ENCODE measurements around the gene C4B.
"Not testable (repeated sequence)": the region's sequence is repeated elsewhere in the genome, so short reads cannot be mapped to it uniquely, and the experiment has no call there.

C4B gene

GRCh38 chr6:32056254-32056653 is 41.7 kb downstream of the C4B start:
- ATAC-seq, result no peak

DNA sequence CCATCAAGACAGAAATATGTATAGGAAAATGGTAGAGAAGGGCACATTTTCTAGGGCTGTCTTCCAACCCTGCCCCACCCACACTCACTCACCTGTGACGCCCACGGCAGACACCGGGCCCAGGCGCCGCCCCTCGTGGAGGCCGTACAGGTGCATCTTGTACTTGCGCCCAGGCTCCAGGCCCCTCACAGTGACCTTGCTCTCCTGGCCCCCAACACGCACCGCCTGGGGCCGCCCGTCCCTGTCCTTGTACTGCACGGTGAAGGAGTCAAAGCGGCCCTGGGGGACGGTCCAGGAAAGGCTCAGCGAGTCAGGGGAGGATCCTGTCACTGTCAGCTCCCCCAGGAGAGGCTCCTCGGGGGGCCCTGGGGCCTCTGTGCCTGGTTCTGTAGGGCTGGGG is 43.4 kb downstream of the C4B start:
- ATAC-seq, result no peak

DNA sequence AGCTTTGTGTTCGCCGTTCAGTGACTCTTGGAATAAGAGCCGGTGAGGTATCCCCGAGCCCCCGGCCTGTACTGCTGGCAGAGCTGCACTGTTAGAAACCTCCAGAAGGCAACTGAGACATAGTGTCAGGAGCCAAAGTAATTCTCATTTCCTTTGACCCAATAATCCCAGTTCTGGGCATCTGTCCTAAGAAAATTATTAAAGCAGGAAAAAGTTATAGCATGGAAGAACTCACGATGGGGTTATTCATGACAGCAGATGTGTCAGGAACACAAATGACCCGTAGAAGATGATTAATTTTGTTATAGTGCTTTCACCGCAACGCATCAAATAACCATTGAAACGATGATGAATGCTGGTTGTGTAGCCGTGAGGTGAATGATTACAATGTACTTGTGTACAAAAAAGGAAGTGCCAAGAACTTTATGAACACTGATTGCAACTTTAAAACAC is 43.9 kb downstream of the C4B start:
- no peak for ATAC-seq

- ATAC-seq, result no peak
These were observed 46.5 kb downstream of the C4B start for GRCh38 chr6:32060966-32061655.

- no peak for ATAC-seq
These were observed 50.1 kb downstream of the C4B start for GRCh38 chr6:32064706-32065105.

- ATAC-seq, result not testable (repeated sequence)
These were observed 52.9 kb downstream of the C4B start for GRCh38 chr6:32067521-32067920.

DNA sequence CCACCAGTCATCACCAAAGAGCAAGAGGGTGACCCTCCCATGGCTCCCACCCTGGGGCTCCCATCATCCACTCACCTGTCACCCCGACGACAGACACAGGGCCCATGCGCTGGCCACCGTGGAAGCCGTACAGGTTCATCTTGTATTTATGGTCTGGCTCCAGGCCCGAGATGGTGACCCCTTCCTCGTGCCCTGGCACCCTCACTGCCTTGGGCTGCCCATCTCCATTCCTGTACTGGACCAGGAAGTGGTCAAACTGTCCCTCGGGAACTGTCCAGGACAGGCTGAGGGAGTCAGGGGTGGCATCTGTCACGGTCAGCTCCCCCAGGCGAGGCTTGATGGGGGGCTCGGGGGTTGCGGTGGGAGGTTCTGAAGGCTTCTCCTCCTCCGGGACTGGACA is 53.7 kb downstream of the C4B start:
- not testable (repeated sequence) for ATAC-seq

GRCh38 chr6:32068867-32069266 is 54.3 kb downstream of the C4B start:
- no peak for ATAC-seq

DNA sequence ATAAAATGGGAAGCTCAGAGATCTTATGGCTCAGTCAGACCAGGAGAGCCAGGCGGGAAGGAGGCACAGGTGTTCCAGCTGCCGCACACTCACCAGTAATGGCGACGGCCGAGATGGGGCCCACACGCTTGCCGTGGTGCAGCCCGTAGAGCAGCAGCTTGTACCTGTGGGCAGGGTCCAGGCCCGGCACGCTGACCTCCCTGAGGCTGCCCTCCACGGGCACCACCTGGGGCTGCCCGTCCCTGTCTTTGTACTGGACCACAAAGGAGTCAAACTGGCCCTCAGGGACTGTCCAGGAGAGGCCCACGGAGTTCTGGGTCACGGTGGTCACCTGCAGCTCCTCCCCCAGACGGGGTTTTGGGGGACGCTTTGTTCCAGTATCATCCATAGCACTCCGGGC is 54.9 kb downstream of the C4B start:
- ATAC-seq, result no peak

GRCh38 chr6:32069878-32070515 is 55.4 kb downstream of the C4B start:
- ATAC-seq, result no peak

DNA sequence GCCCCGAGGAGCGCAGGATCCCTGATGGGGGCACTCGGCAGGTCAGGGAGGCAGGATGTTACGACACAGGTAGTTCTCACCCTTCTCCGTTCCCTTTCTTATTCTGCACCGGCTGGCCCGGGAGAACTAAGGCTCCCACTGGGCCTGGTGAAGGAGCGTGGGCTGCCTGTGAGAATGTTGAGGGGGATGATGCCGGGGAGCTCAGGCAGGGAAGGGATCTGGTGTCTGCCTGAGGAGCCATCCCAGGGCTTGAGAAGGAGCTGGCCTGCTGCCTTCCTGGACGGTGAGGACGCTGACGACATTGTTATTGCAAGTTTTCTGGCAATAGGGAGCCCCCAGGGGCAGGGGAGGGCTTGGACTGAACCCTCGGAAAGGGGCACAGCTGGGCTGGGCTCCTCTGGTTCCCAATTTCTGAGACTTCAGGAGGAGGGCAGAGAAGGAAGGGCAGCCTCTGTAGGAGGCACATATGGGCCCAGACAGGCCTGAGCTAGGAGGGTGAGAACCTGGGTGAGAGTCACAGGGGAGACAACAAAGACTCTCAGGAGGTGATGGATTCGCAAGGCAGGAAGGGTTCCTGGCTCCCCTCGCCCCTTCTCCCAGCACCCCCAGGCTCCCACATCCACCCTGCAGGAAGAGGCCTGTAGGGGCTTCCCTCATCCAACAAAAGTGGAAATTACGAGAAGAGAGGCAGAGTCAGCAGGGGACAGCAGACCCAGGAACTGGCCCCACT is 56.4 kb downstream of the C4B start:
- ATAC-seq, result no peak

- no peak for ATAC-seq
These were observed 58.5 kb downstream of the C4B start for GRCh38 chr6:32073101-32073500.

DNA sequence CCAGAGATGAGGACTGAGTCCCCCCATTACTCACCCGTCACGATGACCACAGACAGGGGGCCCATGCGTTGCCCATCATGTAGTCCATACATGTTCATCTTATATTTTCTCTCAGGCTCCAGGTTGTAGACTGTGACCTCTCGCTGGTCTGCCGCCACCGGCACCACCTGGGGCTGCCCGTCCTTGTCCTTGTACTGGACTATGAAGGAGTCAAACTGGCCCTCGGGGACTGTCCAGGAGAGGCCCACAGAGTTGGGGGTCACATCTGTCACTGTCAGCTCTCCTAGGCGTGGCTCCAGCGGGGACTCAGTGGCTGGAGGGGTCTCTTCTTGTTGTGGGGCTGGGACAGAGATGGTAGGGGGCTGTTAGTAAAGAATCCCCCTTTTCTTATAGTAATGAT is 59.0 kb downstream of the C4B start:
- ATAC-seq, result no peak

GRCh38 chr6:32074996-32075532 is 60.5 kb downstream of the C4B start:
- no peak for ATAC-seq

GRCh38 chr6:32075781-32076180 is 61.2 kb downstream of the C4B start:
- no peak for ATAC-seq

DNA sequence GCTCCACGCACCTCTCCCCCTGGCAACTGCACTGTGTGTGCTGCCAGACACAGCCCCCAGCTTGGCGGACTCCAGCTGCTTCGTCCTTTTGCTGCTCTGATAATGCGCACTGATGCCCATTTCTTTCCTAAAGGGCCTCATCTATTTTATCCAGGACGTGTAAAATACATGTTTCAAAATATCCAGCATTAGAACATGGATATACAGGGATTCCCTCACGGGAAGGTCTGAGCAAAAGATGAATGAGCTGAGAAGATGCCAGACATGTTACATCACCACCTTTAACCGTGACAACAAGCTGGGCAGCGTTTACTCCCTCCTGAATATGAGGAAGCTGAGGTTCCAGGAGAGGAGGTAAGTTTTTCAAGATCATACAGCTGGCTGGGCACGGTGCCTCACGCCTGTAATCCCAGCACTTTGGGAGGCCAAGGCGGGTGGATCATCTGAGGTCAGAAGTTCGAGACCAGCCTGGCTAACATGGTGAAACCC is 61.8 kb downstream of the C4B start:
- no peak for ATAC-seq

GRCh38 chr6:32079566-32080290 is 65.1 kb downstream of the C4B start:
- no peak for ATAC-seq

- no peak for ATAC-seq
These were observed 66.8 kb downstream of the C4B start for GRCh38 chr6:32081168-32081990.

- ATAC-seq, result no peak
These were observed 67.9 kb downstream of the C4B start for GRCh38 chr6:32082478-32082877.

DNA sequence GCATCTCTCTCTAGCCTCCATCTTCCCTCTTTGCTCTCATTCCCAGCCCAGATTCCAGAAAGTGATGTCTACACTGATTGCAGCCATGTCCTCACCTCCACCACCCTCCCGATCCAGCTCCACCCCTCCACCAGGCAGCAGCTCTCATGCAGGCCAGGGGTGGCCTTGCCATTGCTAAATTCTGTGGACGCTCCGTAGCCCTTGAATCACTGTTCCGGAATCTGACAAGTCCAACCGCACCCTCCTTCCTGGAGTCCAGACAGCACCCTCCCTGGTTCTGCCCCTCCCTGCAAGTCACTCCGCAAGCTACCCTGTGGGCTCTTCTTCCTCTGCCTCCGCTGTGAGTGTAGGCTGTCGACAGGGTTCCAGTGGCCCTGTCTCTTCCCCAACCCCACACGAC is 68.3 kb downstream of the C4B start:
- no peak for ATAC-seq

GRCh38 chr6:32083812-32084768 is 69.5 kb downstream of the C4B start:
- ATAC-seq, result no peak
